Cardiac fibroblast (primary cell): ENCODE data around the gene GDPD5.

Source experiments
- DNase-seq, 2 donors: peaks; one replicate each; pipeline versions ENCODE4 v3.0.0 to v3.0.0-alpha.2; 2010; ENCODE audit warnings: low read depth in 2 of 2
- H3K4me3 ChIP-seq, 2 donors: replicated peaks in 1 of 2; 1 replicate in 1 of 2; 2 replicates in 1 of 2; pipeline ENCODE4 v1.5.1; 2011; ENCODE audit warnings: low read depth in 2 of 2, low read length in 2 of 2, mild to moderate bottlenecking in 2 of 2, moderate library complexity in 1 of 2
- TF ChIP-seq, protein P1 (sequence below): IDR thresholded peaks from one replicate; pipeline ENCODE4 v1.5.1; 2011; ENCODE audit warnings: low read depth, mild to moderate bottlenecking, low read length, inconsistent platforms

GDPD5 gene

GRCh38 chr11:75562836-75563484 lies 37.2 kb upstream of the GDPD5 start:
- TF ChIP-seq, protein P1, sequence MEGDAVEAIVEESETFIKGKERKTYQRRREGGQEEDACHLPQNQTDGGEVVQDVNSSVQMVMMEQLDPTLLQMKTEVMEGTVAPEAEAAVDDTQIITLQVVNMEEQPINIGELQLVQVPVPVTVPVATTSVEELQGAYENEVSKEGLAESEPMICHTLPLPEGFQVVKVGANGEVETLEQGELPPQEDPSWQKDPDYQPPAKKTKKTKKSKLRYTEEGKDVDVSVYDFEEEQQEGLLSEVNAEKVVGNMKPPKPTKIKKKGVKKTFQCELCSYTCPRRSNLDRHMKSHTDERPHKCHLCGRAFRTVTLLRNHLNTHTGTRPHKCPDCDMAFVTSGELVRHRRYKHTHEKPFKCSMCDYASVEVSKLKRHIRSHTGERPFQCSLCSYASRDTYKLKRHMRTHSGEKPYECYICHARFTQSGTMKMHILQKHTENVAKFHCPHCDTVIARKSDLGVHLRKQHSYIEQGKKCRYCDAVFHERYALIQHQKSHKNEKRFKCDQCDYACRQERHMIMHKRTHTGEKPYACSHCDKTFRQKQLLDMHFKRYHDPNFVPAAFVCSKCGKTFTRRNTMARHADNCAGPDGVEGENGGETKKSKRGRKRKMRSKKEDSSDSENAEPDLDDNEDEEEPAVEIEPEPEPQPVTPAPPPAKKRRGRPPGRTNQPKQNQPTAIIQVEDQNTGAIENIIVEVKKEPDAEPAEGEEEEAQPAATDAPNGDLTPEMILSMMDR, result no peak
- peak overlapping the region; percentile 95 to 98 for H3K4me3 ChIP-seq
- peak; percentile 70 to 84 for DNase-seq

GRCh38 chr11:75562048-75562835 lies 36.5 kb upstream of the GDPD5 start, which contains the start of gene SERPINH1:
Gene SERPINH1 (plus strand): TSS chr11:75562253. CDS start chr11:75566350, 4,097 bp downstream.
- H3K4me3 ChIP-seq, result peak within 1 kb of the TSS; percentile 95 to 98
- TF ChIP-seq, protein P1, result no peak
- peak; percentile 90 to 96 for DNase-seq

DNA sequence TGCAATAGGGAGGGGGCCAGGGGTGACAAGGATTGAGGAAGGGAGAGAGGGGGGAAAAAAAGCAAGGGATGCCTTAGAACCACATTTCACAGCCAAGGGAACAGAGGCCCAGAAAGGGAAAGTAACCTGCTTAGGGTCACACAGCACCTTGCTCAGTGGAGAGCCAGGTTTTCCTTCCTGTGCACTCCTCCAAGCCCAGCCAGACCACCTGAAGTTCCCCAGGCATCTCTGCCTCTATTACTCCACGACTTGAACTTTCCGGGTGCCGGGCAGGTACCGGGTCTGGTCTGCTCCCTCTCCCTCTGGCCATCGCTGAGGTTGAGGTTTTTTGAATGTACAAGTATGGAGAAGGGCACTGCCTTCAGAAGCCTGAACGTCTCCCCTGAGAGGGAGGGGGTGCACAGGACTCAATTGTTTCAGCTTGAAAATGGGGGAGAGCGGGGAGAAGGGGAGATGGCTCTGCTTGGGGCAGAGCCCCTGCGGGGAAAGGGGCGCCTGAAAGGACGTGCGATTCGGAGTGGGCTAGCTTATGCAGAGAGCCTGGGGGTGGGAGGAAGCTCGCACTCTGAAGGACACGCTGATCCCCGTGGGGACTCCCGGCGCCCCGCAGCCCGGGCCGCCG lies 35.8 kb upstream of the GDPD5 start:
- TF ChIP-seq, protein P1, result no peak
- H3K4me3 ChIP-seq, result peak overlapping the region; percentile 95 to 98
- DNase-seq, result no peak

DNA sequence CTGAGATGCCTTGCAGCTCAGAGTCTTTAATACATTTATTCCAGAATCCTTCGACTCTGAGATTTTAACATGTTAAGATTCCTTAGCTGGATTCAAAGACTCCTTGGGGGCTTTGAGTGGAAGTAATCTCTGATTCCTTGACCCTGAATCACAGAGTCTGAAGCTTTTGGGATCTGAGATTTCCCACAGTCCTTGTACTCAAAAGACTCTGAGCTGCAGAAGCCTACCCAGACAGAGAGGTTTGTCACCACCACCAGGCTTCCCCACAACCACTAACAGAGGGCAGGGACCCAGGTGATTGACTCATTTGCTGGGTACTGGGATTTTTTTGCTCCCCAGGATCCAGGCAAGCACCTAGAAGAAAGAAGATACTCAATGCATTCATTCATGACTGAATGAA lies 34.9 kb upstream of the GDPD5 start:
- peak in 1 of 2 donors; percentile 52 for DNase-seq
- TF ChIP-seq, protein P1, result no peak
- no peak overlapping the region for H3K4me3 ChIP-seq

- H3K4me3 ChIP-seq, result peak overlapping the region; percentile 15 to 18
- peak; percentile 70 to 97 for DNase-seq
- TF ChIP-seq, protein P1, result no peak
These were observed 33.5 kb upstream of the GDPD5 start for GRCh38 chr11:75558939-75559843.
